Measurements from ENCODE around the gene TAF6L. TPM values are rescaled to one million over a fixed set of nuclear protein-coding genes. Genes with fewer than 3 reads are reported as not detected.

Gene TAF6L
- total and polyA plus RNA-seq, 9 of the 15 experiments (the other 6 are each of a cell fraction or from before 2014, with no cell fraction given) = 0.04 to 45.5 (median 20.8) TPM

DNA sequence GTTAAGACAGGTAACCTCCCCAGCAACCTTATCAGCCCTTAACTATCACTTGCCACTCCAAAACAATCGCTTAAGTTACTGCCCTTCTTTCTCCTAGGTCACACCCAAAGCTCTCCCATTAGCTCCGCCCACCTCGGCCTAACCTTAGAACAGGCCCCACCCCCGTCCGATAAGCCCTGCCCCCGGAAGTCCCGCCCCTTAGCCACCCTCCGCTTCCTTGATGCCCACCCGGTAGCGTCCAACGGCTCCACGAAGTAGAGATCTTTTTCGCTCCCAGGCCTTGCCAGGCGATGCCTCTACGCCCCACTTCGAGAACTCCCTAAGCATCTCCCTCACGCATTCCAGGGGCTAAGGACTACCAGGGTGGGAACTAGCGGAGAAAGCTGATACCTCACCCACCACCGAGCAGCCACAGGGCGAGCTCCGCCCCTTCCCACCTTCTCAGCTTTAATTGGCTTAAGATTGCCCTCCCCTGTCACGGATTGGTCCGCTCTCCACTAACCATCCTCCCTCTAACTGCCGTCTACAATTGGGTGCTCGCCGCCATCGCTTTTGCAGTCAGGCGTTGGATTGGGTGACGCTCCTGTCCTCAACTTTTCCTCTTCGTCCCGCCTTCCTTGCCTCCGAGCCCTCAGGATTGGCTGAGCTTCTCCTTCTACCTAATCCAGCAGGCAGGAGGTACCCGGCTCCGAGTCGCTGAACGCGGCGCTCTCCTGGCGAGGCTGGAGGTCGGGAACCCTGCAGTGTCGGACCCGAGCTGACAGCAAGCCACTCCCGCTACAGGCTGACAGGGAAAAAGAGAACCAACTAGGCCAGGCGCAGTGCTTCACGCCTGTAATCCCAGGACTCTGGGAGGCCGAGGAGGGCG is 17.2 kb upstream of the TAF6L start, which contains the start of gene ZBTB3 (continued):
- TF ChIP-seq, protein P1, sequence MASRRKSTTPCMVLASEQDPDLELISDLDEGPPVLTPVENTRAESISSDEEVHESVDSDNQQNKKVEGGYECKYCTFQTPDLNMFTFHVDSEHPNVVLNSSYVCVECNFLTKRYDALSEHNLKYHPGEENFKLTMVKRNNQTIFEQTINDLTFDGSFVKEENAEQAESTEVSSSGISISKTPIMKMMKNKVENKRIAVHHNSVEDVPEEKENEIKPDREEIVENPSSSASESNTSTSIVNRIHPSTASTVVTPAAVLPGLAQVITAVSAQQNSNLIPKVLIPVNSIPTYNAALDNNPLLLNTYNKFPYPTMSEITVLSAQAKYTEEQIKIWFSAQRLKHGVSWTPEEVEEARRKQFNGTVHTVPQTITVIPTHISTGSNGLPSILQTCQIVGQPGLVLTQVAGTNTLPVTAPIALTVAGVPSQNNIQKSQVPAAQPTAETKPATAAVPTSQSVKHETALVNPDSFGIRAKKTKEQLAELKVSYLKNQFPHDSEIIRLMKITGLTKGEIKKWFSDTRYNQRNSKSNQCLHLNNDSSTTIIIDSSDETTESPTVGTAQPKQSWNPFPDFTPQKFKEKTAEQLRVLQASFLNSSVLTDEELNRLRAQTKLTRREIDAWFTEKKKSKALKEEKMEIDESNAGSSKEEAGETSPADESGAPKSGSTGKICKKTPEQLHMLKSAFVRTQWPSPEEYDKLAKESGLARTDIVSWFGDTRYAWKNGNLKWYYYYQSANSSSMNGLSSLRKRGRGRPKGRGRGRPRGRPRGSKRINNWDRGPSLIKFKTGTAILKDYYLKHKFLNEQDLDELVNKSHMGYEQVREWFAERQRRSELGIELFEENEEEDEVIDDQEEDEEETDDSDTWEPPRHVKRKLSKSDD (conservative IDR thresholded peaks at IDR 0.05; ENCODE audit: low read length) = 0 out of 2 replicates have a peak, but pooled peaks have one; percentile 72
- TF ChIP-seq ZNF444 (CRISPR knock-in tag; IDR thresholded peaks at IDR 0.05) = no peak
- TF ChIP-seq ZZZ3 (IDR thresholded peaks at IDR 0.05) = no peak
- TF ChIP-seq HIVEP1 (CRISPR knock-in tag; IDR thresholded peaks at IDR 0.05) = no peak
- TF ChIP-seq FOXM1 (IDR thresholded peaks at IDR 0.05; ENCODE audit: low read depth) = 0 out of 2 replicates have a peak, but pooled peaks have one; percentile 35
- TF ChIP-seq FOXM1 (CRISPR knock-in tag; IDR thresholded peaks at IDR 0.05; ENCODE audit: low read depth) = 0 out of 2 replicates have a peak, but pooled peaks have one; percentile 68
- peak; percentile 96 for TF ChIP-seq POLR2G (IDR thresholded peaks at IDR 0.05; ENCODE audit: low read depth, low read length)
- TF ChIP-seq, protein P2, sequence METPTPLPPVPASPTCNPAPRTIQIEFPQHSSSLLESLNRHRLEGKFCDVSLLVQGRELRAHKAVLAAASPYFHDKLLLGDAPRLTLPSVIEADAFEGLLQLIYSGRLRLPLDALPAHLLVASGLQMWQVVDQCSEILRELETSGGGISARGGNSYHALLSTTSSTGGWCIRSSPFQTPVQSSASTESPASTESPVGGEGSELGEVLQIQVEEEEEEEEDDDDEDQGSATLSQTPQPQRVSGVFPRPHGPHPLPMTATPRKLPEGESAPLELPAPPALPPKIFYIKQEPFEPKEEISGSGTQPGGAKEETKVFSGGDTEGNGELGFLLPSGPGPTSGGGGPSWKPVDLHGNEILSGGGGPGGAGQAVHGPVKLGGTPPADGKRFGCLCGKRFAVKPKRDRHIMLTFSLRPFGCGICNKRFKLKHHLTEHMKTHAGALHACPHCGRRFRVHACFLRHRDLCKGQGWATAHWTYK (CRISPR knock-in tag; IDR thresholded peaks at IDR 0.05) = 0 out of 2 replicates have a peak, but pooled peaks have one; percentile 39
- TF ChIP-seq, protein P3, sequence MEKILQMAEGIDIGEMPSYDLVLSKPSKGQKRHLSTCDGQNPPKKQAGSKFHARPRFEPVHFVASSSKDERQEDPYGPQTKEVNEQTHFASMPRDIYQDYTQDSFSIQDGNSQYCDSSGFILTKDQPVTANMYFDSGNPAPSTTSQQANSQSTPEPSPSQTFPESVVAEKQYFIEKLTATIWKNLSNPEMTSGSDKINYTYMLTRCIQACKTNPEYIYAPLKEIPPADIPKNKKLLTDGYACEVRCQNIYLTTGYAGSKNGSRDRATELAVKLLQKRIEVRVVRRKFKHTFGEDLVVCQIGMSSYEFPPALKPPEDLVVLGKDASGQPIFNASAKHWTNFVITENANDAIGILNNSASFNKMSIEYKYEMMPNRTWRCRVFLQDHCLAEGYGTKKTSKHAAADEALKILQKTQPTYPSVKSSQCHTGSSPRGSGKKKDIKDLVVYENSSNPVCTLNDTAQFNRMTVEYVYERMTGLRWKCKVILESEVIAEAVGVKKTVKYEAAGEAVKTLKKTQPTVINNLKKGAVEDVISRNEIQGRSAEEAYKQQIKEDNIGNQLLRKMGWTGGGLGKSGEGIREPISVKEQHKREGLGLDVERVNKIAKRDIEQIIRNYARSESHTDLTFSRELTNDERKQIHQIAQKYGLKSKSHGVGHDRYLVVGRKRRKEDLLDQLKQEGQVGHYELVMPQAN (IDR thresholded peaks at IDR 0.05; ENCODE audit: borderline replicate concordance) = peak; percentile 66; the same call in 1 of the 2 replicates
- peak; percentile 73 for TF ChIP-seq ZFX (CRISPR knock-in tag; IDR thresholded peaks at IDR 0.05)
- TF ChIP-seq, protein P4, sequence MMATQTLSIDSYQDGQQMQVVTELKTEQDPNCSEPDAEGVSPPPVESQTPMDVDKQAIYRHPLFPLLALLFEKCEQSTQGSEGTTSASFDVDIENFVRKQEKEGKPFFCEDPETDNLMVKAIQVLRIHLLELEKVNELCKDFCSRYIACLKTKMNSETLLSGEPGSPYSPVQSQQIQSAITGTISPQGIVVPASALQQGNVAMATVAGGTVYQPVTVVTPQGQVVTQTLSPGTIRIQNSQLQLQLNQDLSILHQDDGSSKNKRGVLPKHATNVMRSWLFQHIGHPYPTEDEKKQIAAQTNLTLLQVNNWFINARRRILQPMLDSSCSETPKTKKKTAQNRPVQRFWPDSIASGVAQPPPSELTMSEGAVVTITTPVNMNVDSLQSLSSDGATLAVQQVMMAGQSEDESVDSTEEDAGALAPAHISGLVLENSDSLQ (IDR thresholded peaks at IDR 0.05) = peak; percentile 99
- no peak for TF ChIP-seq SNIP1 (IDR thresholded peaks at IDR 0.05; ENCODE audit: low read depth)
- TF ChIP-seq SOX6 (IDR thresholded peaks at IDR 0.05) = peak; percentile 70
- peak; percentile 87 for TF ChIP-seq CHD2 (IDR thresholded peaks at IDR 0.05; ENCODE audit: low read depth, low read length)
- TF ChIP-seq PML (IDR thresholded peaks at IDR 0.05; ENCODE audit: low read length) = peak; percentile 92
- TF ChIP-seq DIDO1 (tag; IDR thresholded peaks at IDR 0.05; ENCODE audit: low read depth) = peak; percentile 81; the same call in 1 of the 2 replicates
- peak; percentile 91 for TF ChIP-seq EP400 (IDR thresholded peaks at IDR 0.05)
